Mesangial cell (primary cell): ENCODE data around the gene NELFB. TPM values are rescaled to one million over a fixed set of nuclear protein-coding genes. Genes with fewer than 3 reads are reported as not detected.

Experiments
- total RNA-seq: library from RNA; depleted of rRNA; stranded (reverse); fragments of >200 nt; gene quantifications from 2 replicates; pipeline ENCODE4 v1.2.3, GENCODE V29; 2015

NELFB gene
- total RNA-seq, result 56.2 and 81.0 TPM in 2 replicates

DNA sequence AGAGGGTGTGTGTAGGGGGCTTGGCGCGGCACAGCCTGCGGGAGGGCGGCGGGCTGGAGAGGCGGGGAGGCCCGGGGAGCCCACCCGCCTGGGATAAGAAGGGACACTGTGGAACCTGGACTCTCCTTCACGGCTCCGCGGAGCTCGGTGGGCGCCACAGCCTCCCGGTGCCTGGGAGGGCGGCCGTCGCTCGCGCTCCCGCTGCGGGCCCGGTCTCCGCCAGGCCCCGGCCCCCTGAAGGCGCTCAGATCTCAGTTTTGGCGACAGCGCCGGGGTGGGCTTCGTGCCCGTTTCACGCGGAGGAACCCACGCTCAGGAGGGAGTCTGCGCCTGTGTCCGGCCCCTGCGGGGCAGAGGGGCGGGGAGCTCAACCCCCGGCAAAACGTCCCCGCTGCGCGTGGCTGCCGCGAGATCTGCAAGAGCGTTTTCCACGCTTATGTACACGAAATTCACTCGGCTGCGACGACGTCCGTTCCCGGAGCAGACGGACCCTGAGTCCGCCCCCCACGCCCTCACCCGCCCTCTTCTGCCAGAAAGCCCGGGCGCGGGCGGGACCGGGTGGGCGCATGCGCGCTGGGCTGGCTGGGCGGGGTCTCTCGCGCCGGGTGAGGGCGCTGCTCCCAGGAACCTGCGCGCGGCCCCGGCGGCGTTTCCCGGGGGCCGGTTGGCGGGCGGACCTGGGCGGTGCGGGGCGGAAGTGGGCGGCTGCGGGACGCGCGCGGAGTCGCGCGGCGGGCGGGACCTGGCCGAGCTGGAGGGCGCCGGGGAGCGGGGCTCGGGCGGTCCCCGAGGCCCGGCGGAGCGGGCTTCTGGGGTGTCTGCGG, at the start of gene NELFB:
Gene NELFB, plus strand, starts transcription at position 704 of the 824 bp plus-strand sequence.

GRCh38 chr9:137222190-137223077, 32.7 kb upstream of the NELFB start, which contains the start of gene RNF208:
Gene RNF208 (minus strand): TSS chr9:137222240. CDS start chr9:137221212, 1,028 bp downstream.

GRCh38 chr9:137224830-137225694, 30.1 kb upstream of the NELFB start, which contains the start of gene CYSRT1:
Gene CYSRT1 (plus strand): TSS chr9:137225174. CDS start chr9:137225622, 448 bp downstream.

DNA sequence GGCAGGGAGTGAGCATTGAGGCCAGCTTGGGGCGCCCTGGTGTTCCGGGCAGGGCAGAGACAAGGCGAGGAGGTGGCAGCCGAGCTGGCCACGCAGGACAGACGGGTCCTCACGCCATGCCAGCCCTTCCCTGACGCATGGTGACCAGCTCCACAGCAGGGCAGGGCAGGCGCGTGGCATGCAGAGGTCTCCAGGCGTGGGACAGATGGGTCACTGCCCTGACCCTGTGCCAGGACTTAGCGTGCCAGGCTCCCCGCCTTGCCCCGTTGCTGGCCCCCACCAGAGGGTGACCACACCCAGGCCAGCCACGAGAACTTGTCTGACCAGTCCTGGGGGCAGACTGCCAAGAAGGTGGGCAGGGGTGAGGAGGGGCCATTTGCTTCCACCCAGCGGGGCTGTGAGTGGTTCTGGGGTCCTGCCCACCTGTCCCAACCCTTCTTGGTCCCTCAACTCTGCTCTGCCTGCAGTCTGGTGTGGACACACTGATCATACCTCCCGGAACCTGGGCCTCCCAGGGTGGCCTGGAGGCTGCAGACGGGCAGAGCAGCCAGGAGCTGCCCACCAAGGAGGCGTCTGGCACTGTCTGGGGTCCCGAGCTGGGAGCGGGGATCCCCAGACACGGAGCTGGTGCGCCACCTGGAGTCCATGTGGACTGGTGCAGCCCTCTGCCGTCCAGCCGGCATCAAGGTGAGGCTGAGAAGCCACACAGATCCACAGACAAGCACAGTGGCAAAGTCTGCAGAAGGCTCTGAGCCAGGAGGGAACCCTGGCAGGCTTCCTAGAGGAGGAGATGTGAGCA, 27.9 kb upstream of the NELFB start, which contains the start of gene RNF224:
Gene RNF224, plus strand, starts transcription at position 449 of the 799 bp plus-strand sequence. CDS start 834 bp downstream, outside the sequence.

DNA sequence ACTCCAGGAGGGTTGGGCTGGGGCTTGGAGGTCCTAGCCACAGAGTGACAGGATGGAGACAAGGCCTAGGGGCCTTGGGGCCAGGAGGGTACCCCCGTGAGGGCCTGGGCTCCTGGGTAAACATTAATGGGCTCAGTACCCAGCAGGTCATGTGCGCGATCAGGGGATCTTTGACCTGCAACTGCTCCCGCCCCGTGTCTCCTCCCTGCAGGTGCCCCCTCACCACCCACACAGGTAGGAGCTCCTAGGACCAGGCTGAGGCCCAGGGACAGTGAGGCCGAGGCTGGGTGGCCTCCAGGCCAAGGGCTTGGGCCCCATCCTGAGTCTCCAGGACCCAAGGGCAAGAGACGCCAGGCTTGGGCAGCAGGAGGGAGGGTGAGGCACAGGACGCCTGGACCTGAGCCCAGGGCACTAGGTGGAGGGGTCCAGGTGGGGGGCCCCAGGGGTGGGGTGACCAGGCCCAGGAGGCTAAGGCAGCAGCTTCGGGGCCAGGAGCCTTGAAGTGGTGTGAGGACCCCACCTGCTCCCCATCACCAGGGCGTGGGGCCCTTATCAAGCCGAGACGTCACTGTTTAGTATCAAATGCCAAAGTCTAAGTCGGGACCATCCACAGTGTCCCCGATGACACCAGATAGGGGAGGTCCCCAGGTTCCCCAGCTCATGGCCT, 24.3 kb upstream of the NELFB start, which contains the start of gene SLC34A3:
Gene SLC34A3, plus strand, starts transcription at position 197 of the 667 bp plus-strand sequence. CDS start 802 bp downstream, outside the sequence.

GRCh38 chr9:137240841-137241489, 14.2 kb upstream of the NELFB start, which contains the start of gene TUBB4B:
Gene TUBB4B (plus strand): TSS chr9:137241287. CDS start chr9:137241361, 74 bp downstream.

DNA sequence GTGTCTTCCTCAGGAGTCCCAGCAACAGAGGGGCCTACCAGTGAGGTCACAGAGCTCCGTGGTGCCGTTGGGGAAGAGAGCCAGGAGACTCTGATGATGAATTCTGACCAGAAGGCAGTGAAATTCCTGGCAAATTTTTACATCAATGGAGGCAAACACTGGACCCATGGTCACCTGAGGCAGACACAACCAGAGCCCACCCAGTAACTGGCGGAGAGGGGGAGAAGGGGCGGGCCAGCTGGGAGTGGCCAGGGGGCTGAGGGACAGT, 4.0 kb upstream of the NELFB start, which contains the start of gene STPG3:
Gene STPG3, plus strand, starts transcription at position 93 of the 268 bp plus-strand sequence. Its CDS starts 1 bp downstream, at position 94.

DNA sequence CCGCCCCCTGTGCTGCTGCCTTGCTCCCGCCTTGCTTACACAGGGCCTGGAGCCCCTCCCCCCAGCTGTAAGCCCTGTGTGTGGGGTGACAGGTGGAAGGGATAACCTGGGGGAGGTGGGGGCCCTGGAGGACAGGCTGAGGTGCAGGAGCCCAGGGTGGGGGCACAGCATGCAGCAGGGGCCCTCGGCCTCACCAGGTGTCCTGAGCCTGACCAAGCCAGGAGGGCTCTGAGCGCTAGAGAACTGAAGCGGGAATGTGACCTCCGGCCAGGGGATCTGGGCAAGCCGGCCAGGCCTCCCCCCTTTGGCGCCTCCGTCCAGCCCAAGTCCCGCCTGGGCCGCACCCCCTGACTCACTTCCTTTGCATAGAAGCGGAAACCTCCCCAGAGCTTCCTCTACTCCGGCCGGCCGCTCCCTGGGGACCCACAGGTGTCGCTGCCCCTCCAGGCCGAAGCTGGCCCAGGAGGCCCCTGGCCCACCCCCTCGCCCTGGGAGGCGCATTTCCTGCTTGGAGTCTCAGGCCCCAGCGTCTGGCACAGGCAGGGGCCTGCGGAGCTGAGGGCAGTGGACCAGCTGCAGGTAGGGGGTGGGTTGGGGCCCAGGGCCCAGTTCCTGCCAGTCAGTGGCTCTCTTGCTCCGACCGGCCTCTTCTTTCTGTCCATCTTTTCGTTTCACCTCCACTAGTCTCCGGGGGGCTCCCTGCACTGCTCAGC, 22.4 kb downstream of the NELFB start, which contains the start of gene TOR4A:
Gene TOR4A, plus strand, starts transcription at position 398 of the 713 bp plus-strand sequence. CDS start 964 bp downstream, outside the sequence.

DNA sequence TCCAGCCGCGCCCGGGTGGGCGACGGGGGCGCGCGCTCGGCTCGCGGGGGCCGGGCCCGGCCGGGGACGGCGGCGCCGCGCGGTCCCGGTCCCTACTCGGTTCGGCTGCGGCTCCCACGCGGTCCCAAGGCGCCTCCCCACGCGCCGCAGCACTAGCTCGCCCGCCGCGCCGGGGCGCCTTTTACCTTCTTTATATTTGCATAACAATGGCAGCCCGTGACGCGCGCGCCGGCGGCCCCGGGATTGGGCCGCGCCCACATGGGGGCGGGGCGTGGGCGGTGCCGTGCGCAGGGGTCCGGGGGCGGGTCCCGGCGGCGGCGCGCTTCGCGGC, 47.0 kb downstream of the NELFB start, which contains the start of gene NRARP:
Gene NRARP, minus strand, starts transcription at position 154 of the 331 bp plus-strand sequence. CDS start 343 bp downstream, outside the sequence.

Other genes starting within 250 kb of the NELFB start
- gene ABCA2, start 227.1 kb upstream of the NELFB start, total RNA-seq, result 7.7 and 44.4 TPM in 2 replicates
- gene FUT7, start 223.2 kb upstream of the NELFB start, total RNA-seq, result not detected in 2 replicates
- gene NPDC1, start 209.2 kb upstream of the NELFB start, total RNA-seq, result 44.0 and 65.8 TPM in 2 replicates
- not detected in 2 replicates for gene ENTPD2, start 201.3 kb upstream of the NELFB start, total RNA-seq
- gene SAPCD2, start 184.8 kb upstream of the NELFB start, total RNA-seq, result 3.5 and 52.6 TPM in 2 replicates
- gene UAP1L1, start 177.8 kb upstream of the NELFB start, total RNA-seq, result 6.4 and 13.4 TPM in 2 replicates
- 72.8 and 125 TPM in 2 replicates for gene MAN1B1, start 168.3 kb upstream of the NELFB start, total RNA-seq
- 65.3 and 87.8 TPM in 2 replicates for gene DPP7, start 140.6 kb upstream of the NELFB start, total RNA-seq
- gene GRIN1, start 116.2 kb upstream of the NELFB start, total RNA-seq, result 0.13 TPM in 1 of 2 replicates, not detected in the other
- 0.16 TPM in 1 of 2 replicates, not detected in the other for gene LRRC26, start 85.3 kb upstream of the NELFB start, total RNA-seq
- gene TMEM210, start 83.3 kb upstream of the NELFB start, total RNA-seq, result not detected in 2 replicates
- gene ANAPC2, start 66.8 kb upstream of the NELFB start, total RNA-seq, result 19.6 and 22.9 TPM in 2 replicates
- gene SSNA1, start 66.7 kb upstream of the NELFB start, total RNA-seq, result 79.7 and 97.1 TPM in 2 replicates
- gene TPRN, start 54.6 kb upstream of the NELFB start, total RNA-seq, result 9.5 and 9.6 TPM in 2 replicates
- gene TMEM203, start 49.7 kb upstream of the NELFB start, total RNA-seq, result 36.0 and 40.9 TPM in 2 replicates
- gene NDOR1, start 49.6 kb upstream of the NELFB start, total RNA-seq, result 15.2 and 24.0 TPM in 2 replicates
- 1.6 and 5.3 TPM in 2 replicates for gene RNF208, start 33.1 kb upstream of the NELFB start, total RNA-seq
- 0.49 and 2.9 TPM in 2 replicates for gene CYSRT1, start 30.2 kb upstream of the NELFB start, total RNA-seq
- gene RNF224, start 27.8 kb upstream of the NELFB start, total RNA-seq, result 0.25 TPM in 1 of 2 replicates, not detected in the other
- gene SLC34A3, start 24.4 kb upstream of the NELFB start, total RNA-seq, result not detected in 2 replicates
- gene TUBB4B, start 14.0 kb upstream of the NELFB start, total RNA-seq, result 179 and 1,107 TPM in 2 replicates
- not detected in 2 replicates for gene STPG3, start 4.0 kb upstream of the NELFB start, total RNA-seq
- gene TOR4A, start 22.4 kb downstream of the NELFB start, total RNA-seq, result 50.8 and 52.1 TPM in 2 replicates
- gene NRARP, start 46.9 kb downstream of the NELFB start, total RNA-seq, result 0.38 and 1.8 TPM in 2 replicates
- gene EXD3, start 167.8 kb downstream of the NELFB start, total RNA-seq, result 5.4 and 22.3 TPM in 2 replicates
- 0.33 and 2.3 TPM in 2 replicates for gene NOXA1, start 168.1 kb downstream of the NELFB start, total RNA-seq
- gene ENTPD8, start 186.0 kb downstream of the NELFB start, total RNA-seq, result 0.38 TPM in 1 of 2 replicates, not detected in the other
- 41.9 and 92.3 TPM in 2 replicates for gene NSMF, start 204.0 kb downstream of the NELFB start, total RNA-seq